Measurements from ENCODE around the gene CMIP. TPM values are rescaled to one million over a fixed set of nuclear protein-coding genes. Genes with fewer than 3 reads are reported as not detected.

CMIP gene
- polyA plus RNA-seq, 3 donors = 0.85 to 61.9 (median 0.93) TPM

DNA sequence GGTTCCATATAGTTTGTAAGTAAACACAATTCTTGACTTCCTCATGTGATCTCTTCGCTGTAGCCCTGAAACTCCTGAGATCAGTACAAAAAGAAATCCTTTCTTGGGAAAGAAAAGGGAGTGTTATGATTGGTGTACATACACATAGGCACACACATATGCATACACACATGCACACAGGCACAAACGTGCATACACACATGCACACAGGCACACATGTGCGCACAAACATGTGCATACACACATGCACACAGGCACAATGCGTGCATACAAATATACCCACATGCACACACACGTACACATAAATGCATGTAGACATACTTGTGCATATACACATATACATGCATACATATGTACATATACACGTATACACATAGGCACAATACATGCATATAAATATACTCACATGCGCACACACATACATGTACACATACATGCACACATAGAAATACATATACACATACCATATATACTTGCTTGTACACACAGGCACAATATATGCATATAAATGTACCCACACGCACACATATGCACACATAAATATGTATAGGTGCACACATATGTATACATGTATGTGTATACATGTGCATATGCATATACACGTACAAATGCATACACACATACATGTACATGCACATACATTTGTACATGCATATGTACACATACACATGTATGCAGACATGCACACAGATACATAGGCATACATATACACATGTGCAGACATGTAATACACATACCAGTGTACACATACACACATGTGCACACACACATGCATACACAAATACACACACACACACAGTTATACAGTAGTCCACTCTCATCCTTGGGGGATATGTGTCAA is 26.4 kb downstream of the CMIP start:
- H3K4me1 Mint-ChIP-seq = peaks cover 93% of the 10 kb centered on the region
- Histone ChIP-seq H3K4me1 (ENCODE audit: control insufficient read depth in 1 of 2, insufficient read depth in 2 of 2, low read length in 2 of 2) (peaks cover 98 to 100% of the 10 kb centered on the region in 2 donors), H2AFZ (ENCODE audit: insufficient read depth, low read depth, low read length, poor library complexity, severe bottlenecking) (no peak overlapping the region), H3K9me3 (replicated peaks in 1 of 2; ENCODE audit: control insufficient read depth in 1 of 2, insufficient read depth in 1 of 2, low read length in 2 of 2) (no peaks in the 10 kb centered on the region), H3K4me3 (replicated peaks in 1 of 3; ENCODE audit: low read depth in 2 of 3, low read length in 3 of 3) (peak overlapping the region in 1 of 3 experiments; percentile 55), H4K20me1 (ENCODE audit: insufficient read depth, low read length) (peaks cover 78% of the 10 kb centered on the region), H3K36me3 (replicated peaks in 1 of 2; ENCODE audit: control insufficient read depth in 1 of 2, insufficient read depth in 2 of 2, low read length in 2 of 2) (peaks cover 11 to 28% of the 10 kb centered on the region in 2 donors), H3K27me3 (ENCODE audit: control insufficient read depth in 2 of 2, insufficient read depth in 2 of 2, low read length in 2 of 2) (no peaks in the 10 kb centered on the region), H3K9ac (ENCODE audit: insufficient read depth, low read length, poor library complexity, severe bottlenecking) (no peak overlapping the region), H3K27ac (ENCODE audit: low read depth in 1 of 2, low read length in 2 of 2) (peak overlapping the region; percentile 82 to 87), H3K79me2 (ENCODE audit: insufficient read depth, low read length) (peaks cover 98% of the 10 kb centered on the region), H3K4me2 (replicated peaks; ENCODE audit: extremely low read depth, low read length, poor library complexity, severe bottlenecking) (peak overlapping the region; percentile 70)
- TF ChIP-seq, protein P1, sequence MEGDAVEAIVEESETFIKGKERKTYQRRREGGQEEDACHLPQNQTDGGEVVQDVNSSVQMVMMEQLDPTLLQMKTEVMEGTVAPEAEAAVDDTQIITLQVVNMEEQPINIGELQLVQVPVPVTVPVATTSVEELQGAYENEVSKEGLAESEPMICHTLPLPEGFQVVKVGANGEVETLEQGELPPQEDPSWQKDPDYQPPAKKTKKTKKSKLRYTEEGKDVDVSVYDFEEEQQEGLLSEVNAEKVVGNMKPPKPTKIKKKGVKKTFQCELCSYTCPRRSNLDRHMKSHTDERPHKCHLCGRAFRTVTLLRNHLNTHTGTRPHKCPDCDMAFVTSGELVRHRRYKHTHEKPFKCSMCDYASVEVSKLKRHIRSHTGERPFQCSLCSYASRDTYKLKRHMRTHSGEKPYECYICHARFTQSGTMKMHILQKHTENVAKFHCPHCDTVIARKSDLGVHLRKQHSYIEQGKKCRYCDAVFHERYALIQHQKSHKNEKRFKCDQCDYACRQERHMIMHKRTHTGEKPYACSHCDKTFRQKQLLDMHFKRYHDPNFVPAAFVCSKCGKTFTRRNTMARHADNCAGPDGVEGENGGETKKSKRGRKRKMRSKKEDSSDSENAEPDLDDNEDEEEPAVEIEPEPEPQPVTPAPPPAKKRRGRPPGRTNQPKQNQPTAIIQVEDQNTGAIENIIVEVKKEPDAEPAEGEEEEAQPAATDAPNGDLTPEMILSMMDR (IDR thresholded peaks at IDR 0.05) = no peak
- 92% methylated on average over 6 of the region's 9 CpGs for WGBS (ENCODE audit: insufficient coverage)
- peak overlapping the region; percentile 89 to 97 (median 96) for H3K27ac Mint-ChIP-seq
- no peaks in the 10 kb centered on the region for H3K9me3 Mint-ChIP-seq
- peaks cover 0 to 6% (median 3%) of the 10 kb centered on the region in 3 donors for H3K27me3 Mint-ChIP-seq (ENCODE audit: low read depth in 3 of 3)
- H3K4me3 Mint-ChIP-seq = peak overlapping the region in 1 of 2 donors; percentile 77
- intact Hi-C loops (cut with micrococcal nuclease) = loop anchor here in 1 of 2 donors (10.0 kb wide), 2 partner anchors 46 to 164 kb away; no protein-coding TSS in a partner anchor
- H3K36me3 Mint-ChIP-seq = peaks cover 48 to 58% of the 10 kb centered on the region in 2 donors
- DNase-seq = no peak

DNA sequence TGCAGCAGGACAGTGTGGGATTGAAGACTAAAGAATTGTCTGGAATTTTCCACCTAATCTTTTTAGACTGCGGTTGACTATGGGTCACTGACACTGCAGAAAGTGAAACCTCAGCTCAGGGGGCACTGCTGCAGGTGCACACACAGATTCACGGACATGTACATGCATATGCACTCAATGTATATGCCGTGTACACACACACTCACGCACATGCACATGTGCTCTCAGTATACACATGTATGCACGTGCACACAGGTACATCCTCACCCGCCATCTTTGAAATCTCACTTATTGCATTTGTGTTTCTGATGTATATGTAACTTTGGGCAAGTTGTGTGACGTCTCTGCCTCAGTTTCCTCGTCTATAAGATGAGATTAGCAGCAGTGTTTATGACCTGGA is 27.3 kb downstream of the CMIP start:
- no peak overlapping the region for H3K4me2 ChIP-seq (replicated peaks; ENCODE audit: extremely low read depth, low read length, poor library complexity, severe bottlenecking)
- peaks cover 69% of the 10 kb centered on the region for H4K20me1 ChIP-seq (ENCODE audit: insufficient read depth, low read length)

More for the DNA sequence above, 27.3 kb downstream of the CMIP start:
- Histone ChIP-seq H3K9me3 (replicated peaks in 1 of 2; ENCODE audit: control insufficient read depth in 1 of 2, insufficient read depth in 1 of 2, low read length in 2 of 2) (no peaks in the 10 kb centered on the region), H3K27me3 (ENCODE audit: control insufficient read depth in 2 of 2, insufficient read depth in 2 of 2, low read length in 2 of 2) (no peaks in the 10 kb centered on the region), H3K4me1 (ENCODE audit: control insufficient read depth in 1 of 2, insufficient read depth in 2 of 2, low read length in 2 of 2) (peaks cover 98 to 100% of the 10 kb centered on the region in 2 donors), H3K36me3 (replicated peaks in 1 of 2; ENCODE audit: control insufficient read depth in 1 of 2, insufficient read depth in 2 of 2, low read length in 2 of 2) (peaks cover 11 to 28% of the 10 kb centered on the region in 2 donors), H3K27ac (ENCODE audit: low read depth in 1 of 2, low read length in 2 of 2) (peak overlapping the region in 1 of 2 donors; percentile 87), H2AFZ (ENCODE audit: insufficient read depth, low read depth, low read length, poor library complexity, severe bottlenecking) (no peak overlapping the region), H3K79me2 (ENCODE audit: insufficient read depth, low read length) (peaks cover 98% of the 10 kb centered on the region), H3K9ac (ENCODE audit: insufficient read depth, low read length, poor library complexity, severe bottlenecking) (no peak overlapping the region), H3K4me3 (replicated peaks in 1 of 3; ENCODE audit: low read depth in 2 of 3, low read length in 3 of 3) (no peak overlapping the region)
- no peak for DNase-seq
- WGBS (ENCODE audit: insufficient coverage) = 89% methylated on average over 4 of the region's 8 CpGs
- H3K9me3 Mint-ChIP-seq = no peaks in the 10 kb centered on the region
- H3K27ac Mint-ChIP-seq = peak overlapping the region in 4 of 7 donors; percentile 33 to 62 (median 39)
- intact Hi-C loops (cut with micrococcal nuclease) = loop anchor here in 1 of 2 donors (10.0 kb wide), 2 partner anchors 47 to 163 kb away; no protein-coding TSS in a partner anchor
- H3K4me1 Mint-ChIP-seq = peaks cover 93% of the 10 kb centered on the region
- H3K4me3 Mint-ChIP-seq = no peak overlapping the region
- TF ChIP-seq, protein P1 (IDR thresholded peaks at IDR 0.05) = no peak
- H3K27me3 Mint-ChIP-seq (ENCODE audit: low read depth in 3 of 3) = peaks cover 0 to 6% (median 3%) of the 10 kb centered on the region in 3 donors
- H3K36me3 Mint-ChIP-seq = peaks cover 53 to 67% of the 10 kb centered on the region in 2 donors

Measured in CD14-positive monocyte (primary cell).